HEK293 (cell line): ENCODE data around the gene CD79A.
A peak's percentile ranks its signal among the peaks of the same experiment; 100 is the strongest.

Source experiments
- CTCF ChIA-PET: fragments of 350-600 bp; formaldehyde crosslinking; extraction: SDS; loops from one replicate; lab custom pipeline; 2021; ENCODE audit warnings: antibody characterized with exemption; lab: Yijun Ruan, JAX
- POLR2A ChIA-PET: fragments of 300-600 bp; formaldehyde crosslinking; extraction: SDS; loops from one replicate; lab custom pipeline; 2020; ENCODE audit warnings: antibody characterized with exemption, inconsistent platforms; lab: Yijun Ruan, JAX
- H3K27ac ChIP-seq: fragments of 200-500 bp; sonication (Bioruptor generic); 2 replicates; pipeline ENCODE4 v1.5.1; 2014; ENCODE audit warnings: low read depth, low read length, control low read depth, inconsistent platforms; ENCODE audit errors: extremely low read depth
- H3K36me3 ChIP-seq, 2 experiments: fragments of 200-500 bp in 1 of 2; sonication (Bioruptor generic) in 1 of 2; 1 replicate in 1 of 2; 2 replicates in 1 of 2; pipeline ENCODE4 v1.5.1; 2014 to 2017; ENCODE audit warnings: inconsistent platforms in 2 of 2, low read length in 2 of 2; ENCODE audit not compliant: control insufficient read depth in 2 of 2, insufficient read depth in 1 of 2
- H3K4me1 ChIP-seq: fragments of 200-500 bp; sonication (Bioruptor generic); 2 replicates; pipeline ENCODE4 v1.5.1; 2014; ENCODE audit warnings: mild to moderate bottlenecking, low read length, inconsistent platforms; ENCODE audit not compliant: control insufficient read depth, insufficient read depth
- H3K4me3 ChIP-seq: 2 replicates; pipeline ENCODE4 v1.5.1; 2011; ENCODE audit warnings: low read depth, mild to moderate bottlenecking, control low read depth, low read length, moderate library complexity
- H3K9me3 ChIP-seq: fragments of 200-500 bp; sonication (Bioruptor generic); 2 replicates; pipeline ENCODE4 v1.5.1; 2014; ENCODE audit warnings: low read depth, low read length, inconsistent platforms; ENCODE audit not compliant: control insufficient read depth, insufficient read depth
- KLF1 ChIP-seq: fragments of 450-650 bp; formaldehyde crosslinking; IDR thresholded peaks from 2 replicates; pipeline ENCODE4 v1.5.1; 2016; ENCODE audit warnings: missing biosample characterization, missing genetic modification characterization
- PRDM1 ChIP-seq: fragments of 450-650 bp; formaldehyde crosslinking; IDR thresholded peaks from 2 replicates; pipeline ENCODE4; 2016; ENCODE audit warnings: missing biosample characterization, missing genetic modification characterization
- YY1 ChIP-seq: fragments of 450-650 bp; formaldehyde crosslinking; IDR thresholded peaks from 2 replicates; pipeline ENCODE4 v1.5.1; 2018; ENCODE audit warnings: missing biosample characterization, missing genetic modification characterization
- ZBTB26 ChIP-seq: fragments of 450-650 bp; formaldehyde crosslinking; optimal IDR thresholded peaks from 2 replicates; pipeline ENCODE3; 2016; ENCODE audit warnings: missing biosample characterization, mild to moderate bottlenecking, missing genetic modification characterization
- ZNF175 ChIP-seq: fragments of 450-650 bp; formaldehyde crosslinking; IDR thresholded peaks from 2 replicates; pipeline ENCODE4 v1.5.1; 2016; ENCODE audit warnings: missing biosample characterization, missing genetic modification characterization
- ZNF2 ChIP-seq: fragments of 450-650 bp; formaldehyde crosslinking; IDR thresholded peaks from 2 replicates; pipeline ENCODE4 v1.5.1; 2016; ENCODE audit warnings: missing biosample characterization, missing genetic modification characterization
- ZNF202 ChIP-seq: fragments of 450-650 bp; formaldehyde crosslinking; IDR thresholded peaks from 2 replicates; pipeline ENCODE4 v1.5.1; 2016; ENCODE audit warnings: missing biosample characterization, missing genetic modification characterization, borderline replicate concordance
- ZNF23 ChIP-seq: fragments of 450-650 bp; formaldehyde crosslinking; IDR thresholded peaks from 2 replicates; pipeline ENCODE4 v1.5.1; 2016; ENCODE audit warnings: missing biosample characterization, missing genetic modification characterization, borderline replicate concordance
- ZNF239 ChIP-seq: fragments of 450-650 bp; formaldehyde crosslinking; IDR thresholded peaks from 2 replicates; pipeline ENCODE4 v1.5.1; 2016; ENCODE audit warnings: missing biosample characterization, missing genetic modification characterization
- ZNF341 ChIP-seq: fragments of 450-650 bp; formaldehyde crosslinking; IDR thresholded peaks from 2 replicates; pipeline ENCODE4; 2016; ENCODE audit warnings: low read depth, missing biosample characterization, missing genetic modification characterization
- ZNF404 ChIP-seq: fragments of 450-650 bp; formaldehyde crosslinking; IDR thresholded peaks from 2 replicates; pipeline ENCODE4 v1.5.1; 2017; ENCODE audit warnings: missing biosample characterization, missing genetic modification characterization
- ZNF416 ChIP-seq: fragments of 450-650 bp; formaldehyde crosslinking; IDR thresholded peaks from 2 replicates; pipeline ENCODE4 v1.5.1; 2016; ENCODE audit warnings: missing biosample characterization, missing genetic modification characterization
- ZNF600 ChIP-seq: fragments of 450-650 bp; formaldehyde crosslinking; IDR thresholded peaks from 2 replicates; pipeline ENCODE4 v1.5.1; 2016; ENCODE audit warnings: missing biosample characterization, missing genetic modification characterization
- ZNF664 ChIP-seq: fragments of 450-650 bp; formaldehyde crosslinking; IDR thresholded peaks from 2 replicates; pipeline ENCODE4 v1.5.1; 2016; ENCODE audit warnings: missing biosample characterization, missing genetic modification characterization
- ZNF677 ChIP-seq: fragments of 450-650 bp; IDR thresholded peaks from 2 replicates; pipeline ENCODE4 v1.5.0; 2018; ENCODE audit warnings: missing biosample characterization, mild to moderate bottlenecking, missing genetic modification characterization, moderate library complexity
- ZNF837 ChIP-seq: fragments of 450-650 bp; formaldehyde crosslinking; IDR thresholded peaks from 2 replicates; pipeline ENCODE4 v1.5.1; 2016; ENCODE audit warnings: missing biosample characterization, missing genetic modification characterization
- ZNF843 ChIP-seq: fragments of 450-650 bp; formaldehyde crosslinking; IDR thresholded peaks from 2 replicates; pipeline ENCODE4 v1.5.1; 2016; ENCODE audit warnings: missing biosample characterization, missing genetic modification characterization
- TF ChIP-seq, protein P1 (sequence below): fragments of 450-650 bp; IDR thresholded peaks from 2 replicates; pipeline ENCODE4 v1.5.1; 2018; ENCODE audit warnings: missing biosample characterization, missing genetic modification characterization
- TF ChIP-seq, protein P2 (sequence below): fragments of 450-650 bp; formaldehyde crosslinking; IDR thresholded peaks from 2 replicates; pipeline ENCODE4 v1.5.1; 2016; ENCODE audit warnings: missing biosample characterization, missing genetic modification characterization, low read depth
- TF ChIP-seq, protein P3 (sequence below): fragments of 450-650 bp; formaldehyde crosslinking; IDR thresholded peaks from 2 replicates; pipeline ENCODE4 v1.5.1; 2016; ENCODE audit warnings: missing biosample characterization, missing genetic modification characterization
- TF ChIP-seq, protein P4 (sequence below): fragments of 450-650 bp; formaldehyde crosslinking; IDR thresholded peaks from 2 replicates; pipeline ENCODE4 v1.5.1; 2016; ENCODE audit warnings: missing biosample characterization, missing genetic modification characterization
- TF ChIP-seq, protein P5 (sequence below): fragments of 450-650 bp; formaldehyde crosslinking; IDR thresholded peaks from 2 replicates; pipeline ENCODE4; 2016; ENCODE audit warnings: missing biosample characterization, missing genetic modification characterization

Gene CD79A

GRCh38 chr19:41928754-41929535 is 51.9 kb downstream of the CD79A start (continued):
- TF ChIP-seq, protein P1, sequence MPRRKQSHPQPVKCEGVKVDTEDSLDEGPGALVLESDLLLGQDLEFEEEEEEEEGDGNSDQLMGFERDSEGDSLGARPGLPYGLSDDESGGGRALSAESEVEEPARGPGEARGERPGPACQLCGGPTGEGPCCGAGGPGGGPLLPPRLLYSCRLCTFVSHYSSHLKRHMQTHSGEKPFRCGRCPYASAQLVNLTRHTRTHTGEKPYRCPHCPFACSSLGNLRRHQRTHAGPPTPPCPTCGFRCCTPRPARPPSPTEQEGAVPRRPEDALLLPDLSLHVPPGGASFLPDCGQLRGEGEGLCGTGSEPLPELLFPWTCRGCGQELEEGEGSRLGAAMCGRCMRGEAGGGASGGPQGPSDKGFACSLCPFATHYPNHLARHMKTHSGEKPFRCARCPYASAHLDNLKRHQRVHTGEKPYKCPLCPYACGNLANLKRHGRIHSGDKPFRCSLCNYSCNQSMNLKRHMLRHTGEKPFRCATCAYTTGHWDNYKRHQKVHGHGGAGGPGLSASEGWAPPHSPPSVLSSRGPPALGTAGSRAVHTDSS (tag by site-specific recombination), result no peak
- TF ChIP-seq YY1, result no peak
- TF ChIP-seq, protein P2, sequence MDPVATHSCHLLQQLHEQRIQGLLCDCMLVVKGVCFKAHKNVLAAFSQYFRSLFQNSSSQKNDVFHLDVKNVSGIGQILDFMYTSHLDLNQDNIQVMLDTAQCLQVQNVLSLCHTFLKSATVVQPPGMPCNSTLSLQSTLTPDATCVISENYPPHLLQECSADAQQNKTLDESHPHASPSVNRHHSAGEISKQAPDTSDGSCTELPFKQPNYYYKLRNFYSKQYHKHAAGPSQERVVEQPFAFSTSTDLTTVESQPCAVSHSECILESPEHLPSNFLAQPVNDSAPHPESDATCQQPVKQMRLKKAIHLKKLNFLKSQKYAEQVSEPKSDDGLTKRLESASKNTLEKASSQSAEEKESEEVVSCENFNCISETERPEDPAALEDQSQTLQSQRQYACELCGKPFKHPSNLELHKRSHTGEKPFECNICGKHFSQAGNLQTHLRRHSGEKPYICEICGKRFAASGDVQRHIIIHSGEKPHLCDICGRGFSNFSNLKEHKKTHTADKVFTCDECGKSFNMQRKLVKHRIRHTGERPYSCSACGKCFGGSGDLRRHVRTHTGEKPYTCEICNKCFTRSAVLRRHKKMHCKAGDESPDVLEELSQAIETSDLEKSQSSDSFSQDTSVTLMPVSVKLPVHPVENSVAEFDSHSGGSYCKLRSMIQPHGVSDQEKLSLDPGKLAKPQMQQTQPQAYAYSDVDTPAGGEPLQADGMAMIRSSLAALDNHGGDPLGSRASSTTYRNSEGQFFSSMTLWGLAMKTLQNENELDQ (tag by site-specific recombination), result no peak
- no peak for TF ChIP-seq ZNF175
- TF ChIP-seq ZNF404 (tag by site-specific recombination), result no peak
- TF ChIP-seq, protein P3, sequence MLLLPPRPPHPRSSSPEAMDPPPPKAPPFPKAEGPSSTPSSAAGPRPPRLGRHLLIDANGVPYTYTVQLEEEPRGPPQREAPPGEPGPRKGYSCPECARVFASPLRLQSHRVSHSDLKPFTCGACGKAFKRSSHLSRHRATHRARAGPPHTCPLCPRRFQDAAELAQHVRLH (tag by site-specific recombination), result peak; percentile 45; the same call in 1 of the 2 replicates
- TF ChIP-seq ZNF341 (tag by site-specific recombination), result no peak
- no peak for TF ChIP-seq ZNF837
- no peak for TF ChIP-seq ZNF664 (tag by site-specific recombination)
- no peak for TF ChIP-seq ZNF416 (tag by site-specific recombination)
- peak; percentile 71; the same call in 1 of the 2 replicates for TF ChIP-seq ZNF239 (tag by site-specific recombination)

DNA sequence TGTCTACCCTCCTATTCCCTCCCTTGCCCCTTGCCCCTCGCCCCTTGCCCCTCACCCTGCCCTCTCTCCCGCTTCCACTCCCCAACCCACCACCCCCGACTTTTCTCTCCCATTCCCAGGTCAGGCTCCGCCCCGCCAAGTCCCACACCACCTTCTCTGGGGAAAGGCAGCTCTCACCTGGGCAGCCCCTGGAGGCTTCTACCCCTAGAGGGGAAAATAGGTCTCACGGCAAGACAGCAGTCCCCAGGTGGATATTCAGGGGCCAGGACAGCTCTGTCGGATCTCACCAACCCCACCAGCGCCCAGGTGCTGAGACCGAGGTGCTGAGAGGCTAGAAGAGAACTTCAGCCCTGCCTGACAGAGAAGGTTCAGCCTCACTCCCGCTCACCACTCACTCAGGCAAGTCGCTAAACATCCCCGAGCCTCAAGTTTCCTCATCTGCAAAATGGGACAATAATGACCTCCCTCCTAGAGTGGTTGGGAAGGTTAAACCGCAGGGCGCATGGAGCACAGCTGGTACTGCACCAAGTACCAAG is 52.5 kb downstream of the CD79A start:
- H3K4me3 ChIP-seq, result no peak overlapping the region
- no peak for TF ChIP-seq ZBTB26 (tag by site-specific recombination)
- peak; percentile 55; the same call in 1 of the 2 replicates for TF ChIP-seq PRDM1
- H3K4me1 ChIP-seq, result peaks cover 4% of the 10 kb centered on the region
- no peak overlapping the region for H3K27ac ChIP-seq
- POLR2A ChIA-PET, result interaction anchor here (0.6 to 2.0 kb wide), 3 partner anchors 57 to 102 kb away, joined by 4 to 7 read pairs (median 7); partner anchors contain the start of gene RPS19
- H3K36me3 ChIP-seq, result no peaks in the 10 kb centered on the region
- no peaks in the 10 kb centered on the region for H3K9me3 ChIP-seq
- CTCF ChIA-PET, result interaction anchor here (0.6 to 1.8 kb wide), 8 partner anchors 15 to 1560 kb away, joined by 3 to 5 read pairs (median 4); no protein-coding TSS in a partner anchor

GRCh38 chr19:41930322-41930722 is 53.2 kb downstream of the CD79A start:
- ChIA-PET CTCF (interaction anchor here (0.6 to 1.8 kb wide), 8 partner anchors 15 to 874 kb away, joined by 3 to 8 read pairs (median 4); no protein-coding TSS in a partner anchor), POLR2A (interaction anchor here (1.2 to 2.0 kb wide), 2 partner anchors 57 to 70 kb away, joined by 4 to 7 read pairs; partner anchors contain the start of gene RPS19)
- Histone ChIP-seq H3K4me3 (no peak overlapping the region), H3K27ac (no peak overlapping the region), H3K4me1 (peaks cover 4% of the 10 kb centered on the region), H3K36me3 (no peaks in the 10 kb centered on the region), H3K9me3 (no peaks in the 10 kb centered on the region)
- TF ChIP-seq ZNF2 (tag by site-specific recombination), result no peak
- no peak for TF ChIP-seq ZNF843 (tag by site-specific recombination)
- TF ChIP-seq, protein P4, sequence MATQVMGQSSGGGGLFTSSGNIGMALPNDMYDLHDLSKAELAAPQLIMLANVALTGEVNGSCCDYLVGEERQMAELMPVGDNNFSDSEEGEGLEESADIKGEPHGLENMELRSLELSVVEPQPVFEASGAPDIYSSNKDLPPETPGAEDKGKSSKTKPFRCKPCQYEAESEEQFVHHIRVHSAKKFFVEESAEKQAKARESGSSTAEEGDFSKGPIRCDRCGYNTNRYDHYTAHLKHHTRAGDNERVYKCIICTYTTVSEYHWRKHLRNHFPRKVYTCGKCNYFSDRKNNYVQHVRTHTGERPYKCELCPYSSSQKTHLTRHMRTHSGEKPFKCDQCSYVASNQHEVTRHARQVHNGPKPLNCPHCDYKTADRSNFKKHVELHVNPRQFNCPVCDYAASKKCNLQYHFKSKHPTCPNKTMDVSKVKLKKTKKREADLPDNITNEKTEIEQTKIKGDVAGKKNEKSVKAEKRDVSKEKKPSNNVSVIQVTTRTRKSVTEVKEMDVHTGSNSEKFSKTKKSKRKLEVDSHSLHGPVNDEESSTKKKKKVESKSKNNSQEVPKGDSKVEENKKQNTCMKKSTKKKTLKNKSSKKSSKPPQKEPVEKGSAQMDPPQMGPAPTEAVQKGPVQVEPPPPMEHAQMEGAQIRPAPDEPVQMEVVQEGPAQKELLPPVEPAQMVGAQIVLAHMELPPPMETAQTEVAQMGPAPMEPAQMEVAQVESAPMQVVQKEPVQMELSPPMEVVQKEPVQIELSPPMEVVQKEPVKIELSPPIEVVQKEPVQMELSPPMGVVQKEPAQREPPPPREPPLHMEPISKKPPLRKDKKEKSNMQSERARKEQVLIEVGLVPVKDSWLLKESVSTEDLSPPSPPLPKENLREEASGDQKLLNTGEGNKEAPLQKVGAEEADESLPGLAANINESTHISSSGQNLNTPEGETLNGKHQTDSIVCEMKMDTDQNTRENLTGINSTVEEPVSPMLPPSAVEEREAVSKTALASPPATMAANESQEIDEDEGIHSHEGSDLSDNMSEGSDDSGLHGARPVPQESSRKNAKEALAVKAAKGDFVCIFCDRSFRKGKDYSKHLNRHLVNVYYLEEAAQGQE, result no peak
- TF ChIP-seq ZNF202 (tag by site-specific recombination), result no peak
- TF ChIP-seq ZNF600, result peak; percentile 60; the same call in 1 of the 2 replicates
- TF ChIP-seq, protein P5, sequence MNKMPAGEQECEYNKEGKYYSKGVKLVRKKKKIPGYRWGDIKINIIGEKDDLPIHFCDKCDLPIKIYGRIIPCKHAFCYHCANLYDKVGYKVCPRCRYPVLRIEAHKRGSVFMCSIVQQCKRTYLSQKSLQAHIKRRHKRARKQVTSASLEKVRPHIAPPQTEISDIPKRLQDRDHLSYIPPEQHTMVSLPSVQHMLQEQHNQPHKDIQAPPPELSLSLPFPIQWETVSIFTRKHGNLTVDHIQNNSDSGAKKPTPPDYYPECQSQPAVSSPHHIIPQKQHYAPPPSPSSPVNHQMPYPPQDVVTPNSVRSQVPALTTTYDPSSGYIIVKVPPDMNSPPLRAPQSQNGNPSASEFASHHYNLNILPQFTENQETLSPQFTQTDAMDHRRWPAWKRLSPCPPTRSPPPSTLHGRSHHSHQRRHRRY (tag by site-specific recombination), result no peak
- no peak for TF ChIP-seq ZNF677
- TF ChIP-seq ZNF23 (tag by site-specific recombination), result no peak
- TF ChIP-seq KLF1 (tag by site-specific recombination), result peak; percentile 79
